NCI-H510A treated with DMSO at 0.1 percent for 48 hours (cell line): ENCODE measurements around the gene SRSF8.
A peak's percentile ranks its signal among the peaks of the same experiment; 100 is the strongest.

Experiments
- DNase-seq: peaks from one replicate; lab custom pipeline; 2025; lab: John Stamatoyannopoulos, UW

SRSF8 gene

DNA sequence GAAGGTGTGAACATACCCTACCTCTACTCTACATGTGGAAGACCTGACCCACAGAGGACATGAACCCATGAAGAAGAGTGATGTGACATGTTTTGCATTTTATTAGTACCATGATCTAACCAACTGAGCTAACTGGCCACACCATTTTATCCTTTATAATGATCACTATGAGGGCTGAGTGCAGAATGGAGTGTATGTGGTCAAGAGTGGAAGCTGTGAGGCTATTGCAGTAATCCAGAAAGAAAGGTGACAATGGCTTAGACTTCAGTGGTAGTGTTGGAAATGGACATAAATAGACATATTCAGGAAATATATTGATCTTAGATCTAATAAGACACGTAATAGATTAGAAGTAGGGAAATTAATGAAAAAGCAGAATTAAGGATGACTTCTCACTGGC is 3.8 kb downstream of the SRSF8 start:
- DNase-seq, result no peak

DNA sequence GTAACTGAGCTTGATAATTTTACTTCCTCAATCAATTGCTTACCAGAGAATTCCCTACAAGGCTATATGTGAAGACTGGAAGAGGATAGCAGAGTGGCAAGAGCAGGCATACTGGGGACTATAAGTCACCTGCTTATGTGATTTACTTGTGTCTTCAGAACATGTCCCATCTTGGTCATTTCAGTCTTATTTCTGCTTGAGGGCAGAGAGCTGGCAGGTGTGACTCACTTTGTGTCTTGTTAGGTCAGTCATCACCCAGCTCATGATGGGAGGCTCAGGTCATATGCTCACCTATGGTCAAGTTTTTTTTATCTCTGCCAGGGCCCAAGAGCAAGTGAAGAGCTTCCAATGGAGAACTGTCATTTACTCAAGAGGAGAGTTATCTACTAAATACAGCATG is 6.2 kb downstream of the SRSF8 start:
- no peak for DNase-seq

DNA sequence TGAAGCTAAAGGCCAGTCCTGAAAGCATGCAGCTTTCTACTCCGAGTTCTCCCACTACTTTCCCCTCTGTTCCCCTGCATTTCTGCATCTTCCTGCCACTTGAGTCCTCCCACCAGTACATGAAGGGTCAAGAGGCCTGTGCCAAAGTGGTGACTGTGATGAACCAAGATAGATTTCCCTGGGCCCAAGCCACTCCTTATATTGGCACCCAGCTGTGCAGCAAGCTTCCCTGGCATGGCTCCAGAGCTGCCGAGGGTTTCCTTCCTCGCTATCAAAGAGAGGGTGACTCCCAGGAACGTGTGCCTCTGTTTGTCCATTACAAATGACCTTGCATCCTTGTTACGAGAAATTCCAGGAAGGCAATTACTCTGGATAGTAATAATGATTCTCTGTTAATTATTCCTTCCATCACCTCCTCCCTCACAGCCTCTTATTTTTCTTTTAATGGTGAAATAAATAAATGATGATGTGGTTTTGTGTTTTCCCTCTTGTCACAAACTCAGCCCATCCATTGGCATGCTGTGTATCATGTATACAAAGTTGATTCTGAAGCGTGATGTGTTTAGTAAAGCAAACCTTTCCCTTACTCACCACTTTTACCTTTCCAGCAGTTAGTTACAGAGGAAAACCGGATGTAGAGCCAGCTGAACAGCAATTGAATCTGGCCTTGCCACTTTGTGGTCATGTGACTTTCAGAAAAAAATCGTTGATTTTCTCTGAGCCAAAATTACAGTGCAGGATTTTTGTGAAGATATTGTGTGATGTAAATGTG is 8.3 kb downstream of the SRSF8 start:
- DNase-seq, result peak; percentile 33

DNA sequence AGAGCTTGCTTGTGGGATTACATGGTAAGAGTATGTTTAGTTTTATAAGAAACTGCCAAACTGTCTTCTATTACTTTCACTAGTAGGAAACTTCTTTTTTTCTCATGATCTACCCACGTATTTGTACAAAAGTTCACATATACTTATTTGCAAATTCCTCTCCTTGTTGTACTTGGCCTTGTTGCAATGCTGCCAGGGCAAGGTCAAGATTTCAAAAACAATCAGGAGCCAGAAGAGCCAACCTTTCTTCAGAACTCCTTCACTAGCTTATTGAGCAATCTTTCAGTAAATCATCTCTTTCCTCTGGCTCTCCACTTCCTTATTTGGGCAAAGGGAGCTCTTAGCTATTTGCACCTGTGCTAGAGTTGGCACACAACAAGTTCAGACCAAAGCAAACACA is 9.7 kb downstream of the SRSF8 start:
- no peak for DNase-seq

DNA sequence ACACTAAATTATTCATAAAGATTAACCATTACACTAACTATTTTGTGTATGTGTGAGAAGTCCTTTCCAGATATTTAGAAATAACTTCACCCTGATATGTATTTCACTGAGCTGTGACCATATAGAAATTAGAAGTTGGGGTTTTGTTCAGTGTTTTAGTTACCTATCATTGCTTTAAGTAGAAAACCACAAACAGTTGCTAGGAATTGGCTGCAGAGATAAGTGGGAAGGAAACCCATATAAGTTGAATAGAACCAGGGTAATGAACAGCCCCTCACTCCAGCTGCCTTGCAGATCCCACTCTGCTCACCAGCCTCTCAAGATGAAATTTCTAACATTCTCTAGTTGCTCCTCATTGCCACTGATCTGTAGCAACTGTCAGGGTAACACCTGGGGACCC is 10.3 kb downstream of the SRSF8 start:
- DNase-seq, result no peak

DNA sequence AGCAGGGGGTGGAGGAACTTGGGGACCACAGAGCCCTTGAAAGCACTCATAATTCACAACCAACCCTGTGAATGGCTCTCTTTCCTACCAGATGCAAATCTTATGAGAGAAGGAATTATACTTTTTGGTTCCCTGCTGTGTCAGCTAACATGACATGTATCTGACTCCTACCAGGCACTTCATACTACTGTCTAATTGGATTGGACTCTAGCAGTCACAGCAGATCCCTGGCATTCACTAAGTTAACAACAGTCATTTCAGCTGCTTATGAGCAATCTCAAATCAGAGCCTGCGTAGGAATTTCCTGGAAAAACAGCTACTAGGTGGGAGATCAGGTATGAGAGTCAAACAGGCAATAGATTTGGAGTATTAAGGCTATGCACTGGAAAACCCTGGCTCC is 11.8 kb downstream of the SRSF8 start:
- no peak for DNase-seq

DNA sequence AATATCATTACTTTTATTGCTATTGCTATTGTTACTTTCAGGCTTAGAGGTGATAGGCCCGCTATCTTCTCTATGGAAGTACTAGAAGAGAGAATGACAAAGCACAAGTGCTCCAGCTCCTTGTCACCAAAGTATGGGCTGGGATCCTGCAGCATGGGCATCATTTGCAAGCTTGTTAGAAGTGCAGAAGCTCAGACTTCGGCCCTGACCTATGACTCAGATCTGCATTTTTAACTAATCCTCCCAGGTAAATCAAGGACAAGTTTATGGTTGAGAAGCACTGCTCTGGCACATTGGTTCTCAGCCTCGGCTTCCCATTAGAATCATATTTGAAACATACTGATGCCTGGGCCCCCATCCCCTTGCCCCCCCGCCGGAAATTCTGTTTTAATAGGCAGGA is 14.3 kb downstream of the SRSF8 start:
- DNase-seq, result no peak

DNA sequence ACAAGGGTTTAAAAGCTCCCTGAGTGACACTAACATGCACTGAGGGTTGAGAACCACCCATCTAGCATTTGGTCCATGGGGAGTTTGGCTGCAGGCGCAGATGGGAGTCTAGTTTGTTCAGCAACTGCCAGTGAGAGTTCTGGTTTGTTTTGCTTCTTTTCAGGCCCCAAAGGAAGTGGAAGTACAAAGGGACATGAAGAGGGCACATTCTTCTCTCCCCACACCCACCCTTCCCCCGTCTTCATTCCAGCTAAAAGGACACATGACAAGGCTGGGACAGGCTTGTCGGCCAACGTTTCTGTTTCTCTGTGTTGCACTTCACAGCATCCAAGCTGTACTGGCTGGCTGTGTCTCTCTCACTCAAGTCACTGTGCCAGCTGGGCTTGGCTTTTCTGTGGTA is 14.7 kb downstream of the SRSF8 start:
- no peak for DNase-seq

DNA sequence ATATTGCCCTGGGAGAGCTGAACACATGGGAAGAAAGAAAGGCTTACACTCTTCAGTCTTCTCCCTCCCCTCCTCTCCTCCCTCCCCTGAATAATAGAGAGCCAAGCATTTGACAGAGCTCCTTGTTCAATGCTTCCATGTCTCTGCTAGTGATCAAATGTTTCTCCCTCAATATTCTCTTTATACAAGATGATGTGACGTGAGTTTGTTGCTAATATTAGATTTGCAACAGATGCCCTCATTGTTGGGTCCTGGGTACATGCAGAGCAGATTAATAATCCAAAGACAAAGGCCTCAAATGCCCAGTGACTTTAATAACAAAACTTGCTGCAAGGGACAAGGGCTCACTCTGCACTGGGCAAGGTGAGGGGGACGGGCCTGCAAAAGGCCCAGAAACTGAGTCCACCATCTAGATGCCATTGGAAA is 15.9 kb downstream of the SRSF8 start:
- DNase-seq, result no peak

DNA sequence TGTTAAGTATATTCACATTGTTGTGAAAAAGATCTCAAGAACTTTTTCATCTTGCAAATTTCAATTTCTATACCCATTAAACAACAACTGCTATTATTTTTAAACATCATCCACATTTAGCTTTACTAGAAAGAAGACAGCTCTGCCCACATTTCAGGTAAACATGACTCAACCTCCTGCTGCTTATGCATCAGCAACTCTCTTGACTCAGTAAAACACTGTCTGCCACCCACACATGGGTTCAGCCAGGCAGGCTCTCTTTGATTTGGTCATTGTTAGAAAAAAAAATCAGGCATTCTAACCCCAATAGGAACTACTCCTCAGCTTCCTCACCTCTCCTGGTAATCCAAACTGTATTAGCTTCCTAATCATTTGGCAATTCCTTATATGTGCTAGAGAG is 17.8 kb downstream of the SRSF8 start:
- no peak for DNase-seq

DNA sequence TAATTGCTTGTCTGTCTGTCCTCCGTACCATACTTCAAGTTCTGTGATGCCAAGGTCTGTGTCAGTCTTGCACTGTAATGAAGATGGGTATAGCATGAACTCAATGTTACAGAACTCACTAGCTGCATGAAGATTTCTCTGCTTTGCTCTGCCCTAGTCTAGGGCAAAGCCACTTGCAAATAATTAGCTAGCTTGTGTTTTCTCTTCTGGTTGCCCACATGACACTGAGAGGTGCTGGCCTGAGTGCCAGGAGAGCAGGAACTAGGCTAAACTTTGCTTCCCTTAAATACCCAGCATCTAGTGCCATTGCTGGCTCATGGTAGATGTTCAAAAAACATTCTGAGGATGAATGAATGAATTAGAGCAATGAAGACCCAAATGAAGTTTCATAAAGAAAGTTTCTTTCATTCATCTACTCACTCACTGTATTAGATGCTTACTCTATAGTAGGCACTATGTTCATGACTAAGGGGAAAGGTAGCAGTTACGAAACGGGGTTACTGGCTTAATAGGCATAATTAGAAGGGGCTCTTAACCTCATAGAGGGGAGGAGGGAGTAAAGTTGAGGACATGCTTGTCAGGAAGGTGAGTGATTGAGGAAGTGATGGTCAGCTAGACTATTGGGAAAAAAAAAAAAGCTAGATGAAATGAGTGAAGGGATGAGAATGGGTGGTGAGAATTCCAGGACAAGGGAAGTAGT is 18.5 kb downstream of the SRSF8 start:
- no peak for DNase-seq

DNA sequence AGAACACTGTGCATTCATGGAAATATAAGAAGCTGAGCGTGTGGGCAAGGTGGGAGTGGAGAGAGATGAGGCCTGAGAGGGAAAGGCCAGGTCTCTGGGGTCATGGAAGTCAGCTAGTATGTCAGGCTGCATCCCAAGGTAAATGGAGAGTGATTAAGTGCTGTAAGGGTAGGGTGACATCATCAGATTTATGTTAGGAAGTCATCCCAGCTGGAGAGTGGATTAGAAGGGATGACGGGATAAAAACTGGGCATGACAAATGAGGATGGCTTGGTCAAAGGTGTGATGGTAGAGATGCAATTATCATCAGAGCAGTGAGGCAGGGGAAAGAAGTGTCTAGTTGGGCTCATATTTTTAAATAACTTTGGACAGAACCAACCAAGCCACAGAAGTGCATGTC is 19.4 kb downstream of the SRSF8 start:
- DNase-seq, result no peak

DNA sequence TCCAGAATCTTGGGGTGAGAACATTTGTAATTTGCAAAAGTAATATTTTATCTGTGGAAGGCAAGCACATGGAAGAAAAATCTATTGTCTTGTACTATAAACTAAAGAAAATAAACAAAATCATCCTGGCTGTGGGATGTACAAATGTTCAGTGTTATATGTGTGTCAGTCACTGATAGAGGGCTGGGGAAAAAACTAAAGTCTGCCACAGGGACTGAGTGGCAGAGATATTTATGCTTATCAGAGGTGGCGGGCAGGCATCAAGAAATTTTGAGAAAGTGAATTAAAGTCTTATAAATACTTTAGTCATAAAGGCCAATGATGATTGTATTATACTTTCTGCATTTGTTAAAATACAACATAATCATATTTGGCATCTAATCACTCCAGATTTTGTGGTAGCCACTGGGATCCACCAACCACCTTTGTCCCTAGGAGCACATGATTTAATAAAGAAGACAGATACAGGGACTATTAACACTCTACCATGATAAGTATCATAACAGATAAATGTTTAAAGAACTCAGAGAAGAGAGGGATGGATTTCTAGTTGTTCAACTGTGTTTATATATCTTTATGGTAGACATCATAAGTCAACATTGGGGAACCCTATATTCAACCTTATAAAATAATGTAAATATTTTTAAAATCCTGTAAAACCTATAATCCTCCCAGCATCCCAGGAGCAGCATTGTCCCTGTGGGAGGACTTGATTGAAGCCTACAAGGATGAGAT is 20.3 kb downstream of the SRSF8 start:
- no peak for DNase-seq

DNA sequence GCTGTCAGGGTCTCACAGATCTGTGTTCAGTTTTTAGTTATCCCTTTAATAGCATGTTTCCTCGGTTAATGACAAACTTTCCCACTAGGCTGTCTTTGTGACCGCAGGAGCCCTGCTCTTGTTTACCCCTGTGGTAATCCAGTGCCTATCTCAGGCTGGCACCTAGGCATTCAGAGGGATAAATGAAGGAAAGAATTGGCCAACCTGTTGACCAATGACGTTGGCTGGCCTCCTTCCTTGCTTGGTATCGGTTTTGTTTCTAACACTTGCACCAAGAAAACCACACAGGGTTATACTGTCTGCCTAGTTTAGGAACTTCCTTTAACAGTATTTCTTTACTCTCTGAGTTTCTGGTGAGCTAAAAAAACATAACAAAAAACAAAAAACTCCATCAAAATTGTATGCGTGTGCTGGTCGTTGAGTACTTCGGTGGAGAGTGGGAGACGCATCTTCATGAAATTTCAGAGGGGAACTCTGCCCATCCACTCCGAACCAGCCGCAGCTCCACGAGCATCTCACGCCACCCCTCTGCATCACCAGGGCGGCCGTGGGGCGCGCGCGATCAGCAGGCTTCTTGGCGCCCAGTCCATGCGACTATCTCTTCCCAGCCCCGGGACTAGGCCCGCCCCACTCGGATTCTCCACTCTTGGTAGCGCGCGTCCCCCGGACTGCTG is 22.4 kb downstream of the SRSF8 start:
- no peak for DNase-seq

DNA sequence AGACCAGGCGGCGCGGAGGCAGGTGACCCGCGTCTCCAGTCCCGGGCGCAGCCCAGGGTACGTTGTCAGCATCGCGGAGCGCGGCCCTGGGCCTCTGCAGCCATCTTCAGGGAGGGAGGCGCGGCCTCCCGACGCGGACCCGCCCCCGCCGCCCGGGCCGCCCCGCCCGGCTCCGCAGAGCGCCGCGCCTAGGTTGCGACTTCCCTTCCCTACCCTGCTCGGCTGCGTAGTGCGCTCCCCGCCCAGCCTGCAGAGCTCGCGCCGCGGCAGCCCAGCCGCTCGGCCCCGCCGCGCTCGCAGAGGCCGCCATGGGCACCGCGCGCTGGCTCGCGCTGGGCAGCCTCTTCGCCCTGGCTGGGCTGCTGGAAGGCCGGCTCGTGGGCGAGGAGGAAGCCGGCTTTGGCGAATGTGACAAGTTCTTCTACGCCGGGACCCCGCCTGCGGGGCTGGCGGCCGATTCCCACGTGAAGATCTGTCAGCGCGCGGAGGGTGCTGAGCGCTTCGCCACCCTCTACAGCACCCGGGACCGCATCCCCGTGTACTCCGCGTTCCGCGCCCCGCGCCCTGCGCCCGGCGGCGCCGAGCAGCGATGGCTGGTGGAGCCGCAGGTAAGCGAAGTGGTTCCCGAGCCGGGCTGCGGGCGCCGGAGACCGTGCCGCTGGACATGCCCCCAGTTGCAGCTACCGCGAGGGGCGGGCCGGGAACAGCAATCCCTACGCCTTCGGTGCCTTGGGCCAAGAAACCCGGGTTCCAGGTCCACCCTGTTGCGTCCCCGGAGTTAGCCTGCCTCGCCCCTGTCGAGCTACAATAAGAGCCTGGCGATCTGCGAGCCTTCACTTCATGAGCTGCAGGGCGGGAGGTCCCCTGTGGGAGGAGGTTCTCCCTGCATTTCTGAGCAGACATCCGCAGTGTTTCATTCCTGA is 23.2 kb downstream of the SRSF8 start, which contains the start of gene ENDOD1:
TSS of gene ENDOD1 (plus strand) at position 227 of the 923 bp plus-strand sequence. CDS start at position 309, 82 bp downstream.
- DNase-seq, result peak; percentile 67

DNA sequence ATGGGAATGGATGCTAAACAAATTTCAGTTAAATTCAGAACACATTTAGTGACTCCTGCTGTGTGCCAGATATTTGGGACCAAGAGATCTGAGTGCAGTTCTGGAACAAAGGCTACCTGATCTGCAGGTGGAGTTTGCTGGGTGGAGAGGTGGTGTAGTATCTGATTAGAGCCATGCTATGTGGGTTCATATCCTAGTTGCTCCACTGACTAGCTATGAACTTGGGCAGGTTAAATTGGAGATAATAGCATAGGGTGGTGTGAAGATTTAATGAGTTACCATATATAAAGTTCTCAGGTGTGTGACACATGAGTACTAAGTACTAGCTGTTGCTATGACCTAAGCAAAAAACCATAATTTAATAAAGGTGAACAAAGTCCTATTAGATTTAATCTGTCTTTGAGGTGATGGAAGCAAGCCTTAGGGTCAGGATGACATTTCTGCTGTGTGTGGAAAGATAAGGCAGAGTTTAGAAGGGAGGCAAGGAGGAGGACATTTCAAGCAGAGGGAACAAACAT is 25.0 kb downstream of the SRSF8 start:
- no peak for DNase-seq

DNA sequence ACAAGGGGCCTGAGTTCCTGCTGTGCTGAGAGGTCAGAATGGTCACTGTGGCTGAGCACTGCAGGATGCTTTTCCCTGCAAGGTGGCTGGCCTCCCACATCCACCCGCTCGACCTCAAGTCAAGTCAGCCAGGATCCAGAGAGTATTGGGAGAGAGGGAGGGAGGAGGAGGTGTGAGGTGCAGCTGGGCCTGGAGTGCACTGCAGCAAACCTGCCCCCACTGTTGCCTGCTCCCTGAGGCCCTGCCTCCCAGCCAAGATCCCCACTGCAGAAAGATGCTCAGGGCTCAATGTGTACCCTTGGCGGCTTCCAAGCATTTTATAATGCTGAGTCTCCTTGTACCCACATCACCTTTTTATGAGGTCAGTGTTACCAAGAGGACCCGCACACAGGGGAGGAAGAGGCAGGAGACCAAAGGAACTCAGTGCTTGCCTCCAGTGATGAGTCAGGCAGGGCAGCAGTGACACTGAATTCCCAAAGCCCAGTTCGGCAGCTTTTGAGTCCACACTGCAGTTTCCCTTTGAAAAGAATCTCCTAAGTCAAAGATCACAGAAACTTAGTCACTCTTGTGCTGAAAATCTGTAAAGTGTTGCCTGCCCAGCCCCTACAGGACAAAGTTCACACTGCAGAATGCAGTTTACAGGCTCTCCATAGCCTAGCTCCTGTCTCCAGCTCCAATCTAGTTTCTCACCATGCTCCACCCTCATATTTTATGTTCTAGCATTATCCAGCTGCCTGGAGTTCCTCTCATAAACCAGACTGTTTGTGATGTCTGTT is 26.0 kb downstream of the SRSF8 start:
- DNase-seq, result no peak

DNA sequence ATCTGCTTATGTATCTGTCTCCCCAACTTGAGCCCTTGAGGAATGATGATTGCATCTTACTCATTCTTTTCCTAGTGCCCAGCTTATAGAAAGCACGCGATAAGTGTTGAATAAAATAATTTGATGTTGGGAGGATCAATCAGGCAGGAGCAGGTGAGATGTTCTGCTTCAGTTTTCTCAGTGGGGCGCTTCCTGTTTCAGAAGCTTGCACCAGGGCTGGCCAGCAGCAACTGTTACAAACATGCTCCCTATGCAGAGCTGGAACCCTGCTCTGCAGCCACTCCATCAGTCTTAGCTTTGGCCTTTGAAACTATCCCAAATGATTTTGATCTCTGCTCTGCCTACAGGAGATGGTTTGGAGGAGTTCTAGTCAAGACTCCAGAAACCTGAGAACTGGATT is 26.8 kb downstream of the SRSF8 start:
- no peak for DNase-seq

DNA sequence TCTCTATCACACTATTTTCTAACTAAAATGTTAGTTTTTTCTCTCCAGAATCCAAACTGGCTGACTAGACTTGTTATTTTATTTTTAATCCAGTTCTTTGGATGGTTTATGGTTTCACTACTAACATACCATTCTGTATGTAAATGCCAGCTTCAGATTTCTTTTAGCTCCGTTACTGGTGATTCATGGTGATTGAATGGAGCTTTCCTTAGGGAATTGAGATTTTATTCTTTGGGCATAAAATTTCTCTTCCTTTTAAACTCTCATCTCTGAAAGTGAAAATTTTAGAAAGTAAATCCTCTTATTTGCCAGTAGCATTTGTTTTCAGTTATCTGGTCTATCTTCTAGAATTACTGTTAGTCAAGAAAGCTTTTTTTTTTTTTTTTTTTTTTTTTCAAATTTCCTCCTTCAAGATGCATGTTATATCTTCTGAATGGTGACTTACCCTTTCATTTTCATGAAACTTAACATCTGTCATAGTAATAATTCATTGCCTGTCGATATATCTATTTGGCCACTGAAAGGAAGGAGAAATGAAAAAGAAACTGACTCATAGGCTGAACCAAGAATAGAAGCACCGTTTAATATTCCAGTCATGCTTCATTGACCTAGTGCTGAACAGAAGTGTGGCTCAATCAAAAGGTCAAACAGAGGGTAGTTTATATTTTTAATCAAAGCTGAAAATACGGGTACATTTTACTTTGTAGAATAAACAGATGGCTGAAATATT is 29.3 kb downstream of the SRSF8 start:
- no peak for DNase-seq

DNA sequence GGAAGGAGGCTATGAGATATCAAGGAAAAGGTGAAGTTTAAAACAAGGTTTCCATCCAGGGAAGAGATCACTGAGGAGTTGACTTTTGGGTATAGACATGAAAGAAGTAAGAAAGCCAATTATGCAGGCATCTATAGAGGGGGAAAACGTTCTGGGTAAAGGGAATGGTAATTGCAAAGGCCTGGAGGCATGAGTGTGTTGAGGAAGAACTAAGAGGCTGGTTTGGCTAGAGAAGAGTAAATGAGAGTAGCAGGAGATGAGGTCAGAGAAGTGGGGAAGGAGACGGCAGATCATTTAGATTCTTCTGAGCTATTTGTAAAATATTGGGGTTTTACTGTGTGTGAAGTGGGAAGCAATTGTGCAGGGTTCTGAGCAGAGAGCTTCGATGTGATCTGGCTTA is 30.5 kb downstream of the SRSF8 start:
- DNase-seq, result no peak
